Astrocyte (in vitro differentiated cells and primary cell): ENCODE results near the gene GRM4. TPM values are rescaled to one million over a fixed set of nuclear protein-coding genes. Genes with fewer than 3 reads are reported as not detected.

Experiments
- DNase-seq: peaks from one replicate; pipeline ENCODE4 v3.0.0-alpha.2; 2010; ENCODE audit warnings: low read depth
- FAIRE-seq: peaks from 2 replicates; lab custom pipeline; 2011; peaks lifted over from hg19 to GRCh38; lab: Jason Lieb, UNC
- H2AFZ ChIP-seq: 2 replicates; pipeline ENCODE4 v1.6.0; 2012; ENCODE audit warnings: low read depth, low read length, inconsistent platforms
- H3K27ac ChIP-seq: 2 replicates; pipeline ENCODE4 v1.5.1; 2011; ENCODE audit warnings: low read depth, low read length, inconsistent platforms
- H3K27me3 ChIP-seq: 2 replicates; pipeline ENCODE4 v1.6.0; 2011; ENCODE audit warnings: low read length, inconsistent platforms; ENCODE audit not compliant: insufficient read depth
- H3K36me3 ChIP-seq: 2 replicates; pipeline ENCODE4 v1.5.1; 2011; ENCODE audit warnings: low read length, inconsistent platforms; ENCODE audit not compliant: insufficient read depth
- H3K4me1 ChIP-seq: 2 replicates; pipeline ENCODE4 v1.5.1; 2011; ENCODE audit warnings: low read length, inconsistent platforms; ENCODE audit not compliant: insufficient read depth
- H3K4me2 ChIP-seq: 2 replicates; pipeline ENCODE4 v1.6.0; 2012; ENCODE audit warnings: low read length, inconsistent platforms
- H3K4me3 ChIP-seq: 2 replicates; pipeline ENCODE4 v1.5.1; 2011; ENCODE audit warnings: low read depth, mild to moderate bottlenecking, low read length, inconsistent platforms; ENCODE audit not compliant: insufficient read depth
- H3K79me2 ChIP-seq: 2 replicates; pipeline ENCODE4 v1.6.0; 2012; ENCODE audit warnings: mild to moderate bottlenecking, low read length, inconsistent platforms; ENCODE audit not compliant: insufficient read depth
- H3K9ac ChIP-seq: 2 replicates; pipeline ENCODE4 v1.6.0; 2012; ENCODE audit warnings: mild to moderate bottlenecking, low read length, inconsistent platforms
- H3K9me3 ChIP-seq: 2 replicates; pipeline ENCODE4 v1.5.1; 2012; ENCODE audit warnings: low read depth, mild to moderate bottlenecking, low read length, inconsistent platforms; ENCODE audit not compliant: insufficient read depth
- H4K20me1 ChIP-seq: 2 replicates; pipeline ENCODE4 v1.6.0; 2012; ENCODE audit warnings: low read length, inconsistent platforms; ENCODE audit not compliant: insufficient read depth
- H3K27ac Mint-ChIP-seq: one replicate; pipeline ENCODE4 v1.8.0; 2021; ENCODE audit warnings: mild to moderate bottlenecking, mixed read lengths; ENCODE audit not compliant: unreplicated experiment
- H3K27me3 Mint-ChIP-seq: one replicate; pipeline ENCODE4 v1.8.0; 2021; ENCODE audit warnings: low read depth, mixed read lengths; ENCODE audit not compliant: unreplicated experiment
- H3K36me3 Mint-ChIP-seq: one replicate; pipeline ENCODE4 v1.8.0; 2021; ENCODE audit warnings: low read depth, mixed read lengths; ENCODE audit not compliant: unreplicated experiment
- H3K4me1 Mint-ChIP-seq: one replicate; pipeline ENCODE4 v1.8.0; 2021; ENCODE audit warnings: low read depth, mixed read lengths; ENCODE audit not compliant: unreplicated experiment
- H3K4me3 Mint-ChIP-seq: one replicate; pipeline ENCODE4 v1.8.0; 2021; ENCODE audit warnings: mild to moderate bottlenecking, moderate library complexity, mixed read lengths; ENCODE audit not compliant: unreplicated experiment
- H3K9me3 Mint-ChIP-seq: one replicate; pipeline ENCODE4 v1.8.0; 2021; ENCODE audit warnings: mild to moderate bottlenecking, mixed read lengths; ENCODE audit not compliant: unreplicated experiment
- EZH2 ChIP-seq: IDR thresholded peaks from 2 replicates; pipeline ENCODE4 v1.6.1; 2012; ENCODE audit warnings: mild to moderate bottlenecking, low read length, inconsistent platforms; ENCODE audit not compliant: insufficient read depth
- total RNA-seq: library from RNA; stranded (reverse); gene quantifications from 2 replicates; pipeline ENCODE4 v1.2.1, GENCODE V29; 2021
- TF ChIP-seq, protein P1 (sequence below): IDR thresholded peaks from 2 replicates; pipeline ENCODE4 v1.5.1; 2011; ENCODE audit warnings: low read depth, mild to moderate bottlenecking, inconsistent platforms, low read length, moderate library complexity; ENCODE audit not compliant: insufficient read depth

Gene GRM4
- total RNA-seq, 1 donor from 2014 or later = 0.30 TPM

GRCh38 chr6:34051331-34051919, 94.5 kb downstream of the GRM4 start:
- Mint-ChIP-seq H3K36me3 (no peaks in the 10 kb centered on the region), H3K27me3 (peaks cover 69% of the 10 kb centered on the region), H3K4me3 (no peak overlapping the region), H3K27ac (no peak overlapping the region), H3K9me3 (peaks cover 2% of the 10 kb centered on the region), H3K4me1 (no peaks in the 10 kb centered on the region)
- Histone ChIP-seq H3K4me1 (no peaks in the 10 kb centered on the region), H3K9me3 (no peaks in the 10 kb centered on the region), H3K27ac (no peak overlapping the region), H3K9ac (no peak overlapping the region), H4K20me1 (no peaks in the 10 kb centered on the region), H3K36me3 (no peaks in the 10 kb centered on the region), H3K79me2 (no peaks in the 10 kb centered on the region), H3K4me3 (no peak overlapping the region), H3K27me3 (peaks cover 19% of the 10 kb centered on the region), H3K4me2 (no peak overlapping the region), H2AFZ (no peak overlapping the region)
- TF ChIP-seq EZH2 = no peak
- TF ChIP-seq, protein P1, sequence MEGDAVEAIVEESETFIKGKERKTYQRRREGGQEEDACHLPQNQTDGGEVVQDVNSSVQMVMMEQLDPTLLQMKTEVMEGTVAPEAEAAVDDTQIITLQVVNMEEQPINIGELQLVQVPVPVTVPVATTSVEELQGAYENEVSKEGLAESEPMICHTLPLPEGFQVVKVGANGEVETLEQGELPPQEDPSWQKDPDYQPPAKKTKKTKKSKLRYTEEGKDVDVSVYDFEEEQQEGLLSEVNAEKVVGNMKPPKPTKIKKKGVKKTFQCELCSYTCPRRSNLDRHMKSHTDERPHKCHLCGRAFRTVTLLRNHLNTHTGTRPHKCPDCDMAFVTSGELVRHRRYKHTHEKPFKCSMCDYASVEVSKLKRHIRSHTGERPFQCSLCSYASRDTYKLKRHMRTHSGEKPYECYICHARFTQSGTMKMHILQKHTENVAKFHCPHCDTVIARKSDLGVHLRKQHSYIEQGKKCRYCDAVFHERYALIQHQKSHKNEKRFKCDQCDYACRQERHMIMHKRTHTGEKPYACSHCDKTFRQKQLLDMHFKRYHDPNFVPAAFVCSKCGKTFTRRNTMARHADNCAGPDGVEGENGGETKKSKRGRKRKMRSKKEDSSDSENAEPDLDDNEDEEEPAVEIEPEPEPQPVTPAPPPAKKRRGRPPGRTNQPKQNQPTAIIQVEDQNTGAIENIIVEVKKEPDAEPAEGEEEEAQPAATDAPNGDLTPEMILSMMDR = no peak
- DNase-seq (no peak), FAIRE-seq (no peak)

- no peak overlapping the region for H3K4me2 ChIP-seq
- no peaks in the 10 kb centered on the region for H4K20me1 ChIP-seq
- FAIRE-seq (no peak), DNase-seq (no peak)
- no peaks in the 10 kb centered on the region for H3K36me3 ChIP-seq
- H3K4me1 ChIP-seq = no peaks in the 10 kb centered on the region
- peaks cover under 1% of the 10 kb centered on the region for H3K9me3 Mint-ChIP-seq
- peaks cover 22% of the 10 kb centered on the region for H3K27me3 ChIP-seq
- H3K27ac Mint-ChIP-seq = no peak overlapping the region
- TF ChIP-seq EZH2 = no peak
- TF ChIP-seq, protein P1 = no peak
- no peak overlapping the region for H3K27ac ChIP-seq
- no peak overlapping the region for H3K9ac ChIP-seq
- no peaks in the 10 kb centered on the region for H3K4me1 Mint-ChIP-seq
- no peaks in the 10 kb centered on the region for H3K36me3 Mint-ChIP-seq
- H3K79me2 ChIP-seq = no peaks in the 10 kb centered on the region
- no peak overlapping the region for H3K4me3 ChIP-seq
- H3K4me3 Mint-ChIP-seq = no peak overlapping the region
- H3K9me3 ChIP-seq = no peaks in the 10 kb centered on the region
- peaks cover 73% of the 10 kb centered on the region for H3K27me3 Mint-ChIP-seq
- no peak overlapping the region for H2AFZ ChIP-seq
Observed at GRCh38 chr6:34050691-34051090, 95.2 kb downstream of the GRM4 start.
